Activated T-helper 1 cell treated with anti-CD3 and anti-CD28 coated beads, Interleukin-12 subunit alpha, Interleukin-12 subunit beta, Interleukin-2, Interleukin-4 antibody, amounts not matched to agents 30 ng/mL and 10 ng/mL and 1 ng/mL, durations not matched to agents 14 hours and 24 hours and 36 hours (primary cell): ENCODE measurements around the gene SCLT1. TPM values are rescaled to one million over a fixed set of nuclear protein-coding genes. Genes with fewer than 3 reads are reported as not detected.
"Not testable (repeated sequence)": the region's sequence is repeated elsewhere in the genome, so short reads cannot be mapped to it uniquely, and the experiment has no call there.

Source experiments
- DNase-seq: peaks from one replicate; pipeline ENCODE4 v3.0.0; 2021; ENCODE audit warnings: low spot score
- H3K27ac Mint-ChIP-seq: one replicate; pipeline ENCODE4 v1.8.0; 2021; ENCODE audit warnings: mild to moderate bottlenecking, mixed read lengths
- H3K27me3 Mint-ChIP-seq: one replicate; pipeline ENCODE4 v1.8.0; 2022; ENCODE audit warnings: mild to moderate bottlenecking, moderate library complexity, mixed read lengths; ENCODE audit not compliant: insufficient read depth
- H3K36me3 Mint-ChIP-seq: one replicate; pipeline ENCODE4 v1.8.0; 2021; ENCODE audit warnings: low read depth, mixed read lengths
- H3K4me1 Mint-ChIP-seq: one replicate; pipeline ENCODE4 v1.8.0; 2021; ENCODE audit warnings: low read depth, mixed read lengths
- H3K4me3 Mint-ChIP-seq: one replicate; pipeline ENCODE4 v1.8.0; 2021; ENCODE audit warnings: mild to moderate bottlenecking, moderate library complexity, mixed read lengths
- H3K9me3 Mint-ChIP-seq: one replicate; pipeline ENCODE4 v1.8.0; 2021; ENCODE audit warnings: mixed read lengths
- intact Hi-C: fragments of 100-400 bp; cut with micrococcal nuclease; formaldehyde crosslinking; loops from one replicate; pipeline ENCODE4 v1.15.1; 2024
- total RNA-seq: library from RNA; stranded (reverse); gene quantifications from 2 replicates; pipeline ENCODE4 v1.2.3, GENCODE V29; 2022

The SCLT1 gene
- total RNA-seq, 1 donor from 2014 or later, result 24.4 TPM

DNA sequence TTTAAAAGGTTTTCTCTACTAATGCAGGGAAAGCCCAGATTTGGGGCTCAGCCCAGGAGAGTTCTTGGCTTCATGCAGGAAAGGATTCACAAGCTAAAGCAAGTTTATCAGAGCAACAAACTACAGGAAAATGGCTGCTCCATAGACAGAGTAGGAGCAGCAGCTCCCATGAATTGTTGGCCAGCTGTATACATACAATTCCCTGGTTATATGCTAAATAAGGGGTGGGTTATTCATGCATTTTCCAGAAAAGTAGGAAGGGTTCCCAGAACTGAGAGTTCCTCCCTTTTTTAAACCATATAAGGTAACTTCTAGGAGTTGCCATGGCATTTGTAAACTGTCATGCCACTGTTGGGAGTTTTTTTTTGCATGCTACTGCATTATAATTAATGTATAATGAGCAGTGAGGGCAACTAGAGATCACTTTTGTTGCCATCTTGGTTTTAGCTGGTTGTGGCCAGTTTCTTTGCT lies 5.2 kb upstream of the SCLT1 start:
- Mint-ChIP-seq H3K27me3 (no peaks in the 10 kb centered on the region), H3K9me3 (no peaks in the 10 kb centered on the region), H3K4me3 (no peak overlapping the region), H3K4me1 (peaks cover 44% of the 10 kb centered on the region), H3K36me3 (peaks cover 10% of the 10 kb centered on the region), H3K27ac (no peak overlapping the region)
- DNase-seq, result no peak
- intact Hi-C loops, result loop anchor here (10.0 kb wide), 1 partner anchor 1314 kb away; the partner anchor contains the start of gene HSPA4L

DNA sequence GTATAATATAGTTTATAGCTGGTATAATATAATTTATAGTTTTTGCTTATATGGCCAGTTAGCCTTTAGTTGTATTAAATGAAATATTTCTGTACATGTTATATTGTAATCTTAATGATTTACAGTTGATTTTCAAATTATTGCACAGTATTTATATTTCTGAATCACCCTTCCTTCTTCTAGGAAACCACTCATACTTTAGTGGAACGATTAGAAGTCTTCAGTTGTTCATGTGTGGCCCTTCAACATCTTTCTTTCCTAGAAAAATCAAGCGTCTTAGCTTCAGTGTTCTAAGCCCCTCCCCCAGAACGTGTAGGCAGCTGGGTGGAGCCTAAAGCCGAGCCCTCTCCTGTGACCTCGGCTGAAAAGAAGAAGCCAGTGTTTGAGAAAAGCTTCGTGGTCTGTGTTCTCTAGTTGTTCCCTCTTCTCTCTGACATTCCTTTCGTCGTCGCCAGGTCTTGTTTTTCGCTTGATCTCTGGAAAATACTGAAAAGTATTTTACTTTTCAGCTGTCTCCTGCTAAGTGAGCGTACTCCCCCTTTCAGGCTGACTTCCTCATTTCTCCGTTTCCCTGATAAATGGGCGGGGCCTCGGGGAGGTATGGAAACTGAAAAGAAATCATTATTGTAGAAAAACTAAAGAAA lies 2.6 kb upstream of the SCLT1 start, which contains the start of gene C4orf33:
TSS of gene C4orf33 (plus strand) at position 342 of the 644 bp plus-strand sequence. CDS start 6,459 bp downstream, outside the sequence.
- intact Hi-C loops, result loop anchor here (1.0 to 10.0 kb wide), 2 partner anchors 1131 to 1311 kb away; partner anchors contain the start of genes ABHD18, HSPA4L and MFSD8
- peaks cover 46% of the 10 kb centered on the region for H3K4me1 Mint-ChIP-seq
- DNase-seq, result peak; percentile 72
- H3K9me3 Mint-ChIP-seq, result no peaks in the 10 kb centered on the region
- H3K27ac Mint-ChIP-seq, result peak within 1 kb of the TSS; percentile 94
- H3K27me3 Mint-ChIP-seq, result no peaks in the 10 kb centered on the region
- H3K4me3 Mint-ChIP-seq, result peak within 1 kb of the TSS; percentile 95
- peaks cover 5% of the 10 kb centered on the region for H3K36me3 Mint-ChIP-seq

DNA sequence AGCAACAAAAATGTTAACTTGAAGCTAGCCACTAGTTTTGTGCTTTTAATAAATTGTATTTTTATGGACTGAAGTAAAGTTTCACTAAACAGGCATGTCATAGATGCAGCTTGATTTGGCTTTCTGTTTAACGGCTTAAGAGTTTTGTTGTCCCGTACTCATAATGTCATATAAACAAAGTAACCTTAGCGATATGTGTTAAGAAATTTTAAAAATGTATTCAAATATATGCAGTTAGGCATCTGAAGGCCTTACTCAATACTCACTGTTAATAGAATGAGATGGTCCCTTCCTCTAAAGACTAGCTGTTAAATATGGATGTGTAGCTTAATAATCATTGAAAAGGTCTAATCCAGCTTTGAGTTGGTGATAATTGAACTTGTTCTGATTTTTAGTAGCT lies 1.0 kb upstream of the SCLT1 start:
- intact Hi-C loops, result loop anchor here (10.0 kb wide), 1 partner anchor 1310 kb away; the partner anchor contains the start of gene HSPA4L
- H3K27ac Mint-ChIP-seq, result peak overlapping the region; percentile 42

DNA sequence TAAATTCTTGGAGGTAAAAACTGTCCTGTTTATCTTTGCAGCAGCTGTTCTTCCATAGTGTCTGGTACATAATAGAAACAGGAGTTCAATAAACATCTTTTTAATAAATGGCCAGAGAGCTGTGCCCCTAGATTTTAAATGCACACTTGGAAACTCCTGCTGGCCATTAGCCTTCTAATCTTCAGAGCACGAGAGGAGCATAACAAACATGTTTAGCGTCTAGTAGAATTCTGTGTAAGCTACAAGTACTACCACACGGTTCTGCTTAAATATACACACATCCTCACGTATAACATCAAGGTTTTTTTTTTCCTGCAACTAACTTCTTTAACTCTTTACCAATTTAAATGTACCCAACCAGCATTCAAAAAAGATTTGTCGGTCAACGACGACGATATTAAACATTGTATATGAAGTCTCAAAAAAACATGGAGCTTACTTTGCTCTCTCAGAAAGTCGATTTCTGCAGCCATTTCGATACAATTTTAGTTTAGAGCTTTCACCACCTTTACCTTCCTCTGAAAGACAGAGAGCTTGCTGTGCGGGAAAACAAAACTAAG lies 628 bp downstream of the SCLT1 start:
- DNase-seq, result no peak
- Mint-ChIP-seq H3K4me3 (no peak overlapping the region), H3K36me3 (peaks cover 1% of the 10 kb centered on the region), H3K4me1 (peaks cover 52% of the 10 kb centered on the region), H3K9me3 (no peaks in the 10 kb centered on the region), H3K27ac (no peak overlapping the region), H3K27me3 (no peaks in the 10 kb centered on the region)
- intact Hi-C loops, result loop anchor here (1.0 to 10.0 kb wide), 8 partner anchors 46 to 1308 kb away; partner anchors contain the start of genes HSPA4L, LARP1B and PLK4

More for the DNA sequence above, 1.0 kb upstream of the SCLT1 start:
- Mint-ChIP-seq H3K27me3 (no peaks in the 10 kb centered on the region), H3K36me3 (peaks cover 4% of the 10 kb centered on the region), H3K9me3 (no peaks in the 10 kb centered on the region), H3K4me1 (peaks cover 51% of the 10 kb centered on the region), H3K4me3 (peak overlapping the region; percentile 66)
- no peak for DNase-seq

DNA sequence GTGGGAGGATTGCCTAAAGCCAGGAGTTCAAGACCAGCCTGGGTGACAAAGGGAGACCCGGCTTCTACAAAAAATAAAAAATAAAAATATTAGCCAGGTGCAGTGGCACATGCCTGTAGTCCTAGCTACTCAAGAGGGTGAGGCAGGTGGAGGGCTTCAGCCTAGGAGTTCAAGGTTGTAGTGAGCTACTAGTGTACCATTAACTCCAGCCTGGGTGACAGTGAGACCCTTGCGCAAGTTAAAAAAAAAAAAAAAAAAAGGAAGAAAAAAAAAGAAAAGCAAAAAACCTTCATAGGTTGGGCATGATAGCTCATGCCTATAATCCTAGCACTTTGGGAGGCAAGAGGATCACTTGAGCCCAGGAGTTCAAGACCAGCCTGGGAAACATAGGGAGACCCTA lies 5.8 kb downstream of the SCLT1 start:
- intact Hi-C loops, result no loop called here
- Mint-ChIP-seq H3K4me3 (no peak overlapping the region), H3K36me3 (peaks cover 22% of the 10 kb centered on the region), H3K27ac (no peak overlapping the region), H3K9me3 (peaks cover 11% of the 10 kb centered on the region), H3K4me1 (peaks cover 41% of the 10 kb centered on the region), H3K27me3 (no peaks in the 10 kb centered on the region)
- DNase-seq, result no peak

DNA sequence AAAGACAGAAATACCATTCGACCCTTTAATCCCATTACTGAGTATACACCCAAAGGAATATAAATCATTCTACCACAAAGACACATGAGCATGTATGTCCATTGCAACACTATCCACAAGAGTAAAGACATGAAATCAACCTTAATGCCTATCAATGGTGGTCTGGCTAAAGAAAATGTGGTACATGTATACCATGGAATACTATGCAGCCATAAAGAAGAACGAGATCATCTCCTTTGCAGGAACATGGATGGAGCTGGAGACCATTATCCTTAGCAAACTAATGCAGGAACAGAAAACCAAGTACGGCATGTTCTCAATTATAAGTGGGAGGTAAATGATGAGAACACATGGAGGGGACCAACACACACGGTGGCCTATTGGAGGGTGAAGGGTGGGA lies 7.9 kb downstream of the SCLT1 start:
- peaks cover 41% of the 10 kb centered on the region for H3K4me1 Mint-ChIP-seq
- H3K4me3 Mint-ChIP-seq, result no peak overlapping the region
- intact Hi-C loops, result no loop called here
- H3K27ac Mint-ChIP-seq, result no peak overlapping the region
- DNase-seq, result no peak
- no peaks in the 10 kb centered on the region for H3K27me3 Mint-ChIP-seq
- peaks cover 21% of the 10 kb centered on the region for H3K9me3 Mint-ChIP-seq
- H3K36me3 Mint-ChIP-seq, result peaks cover 38% of the 10 kb centered on the region

DNA sequence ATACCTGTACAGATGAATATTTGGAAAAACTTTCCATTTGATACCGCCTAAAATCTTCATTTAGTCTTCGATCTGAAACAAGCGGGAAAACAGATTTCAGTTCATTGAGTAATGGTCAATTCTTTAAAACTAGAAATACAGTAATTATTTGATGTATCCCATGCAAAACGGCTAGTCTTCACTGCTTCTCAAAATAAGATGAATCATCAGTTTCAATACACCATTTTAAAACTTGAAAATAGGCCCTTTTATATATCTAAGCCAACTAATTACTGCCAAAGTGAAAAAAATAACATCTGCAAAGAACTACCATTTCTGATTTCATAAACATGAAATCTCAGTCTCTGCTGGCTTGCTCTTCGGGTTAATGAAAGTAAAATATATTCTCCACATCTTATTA lies 11.0 kb downstream of the SCLT1 start:
- H3K4me3 Mint-ChIP-seq, result no peak overlapping the region
- no peak for DNase-seq
- peaks cover 60% of the 10 kb centered on the region for H3K36me3 Mint-ChIP-seq
- peaks cover 24% of the 10 kb centered on the region for H3K4me1 Mint-ChIP-seq
- no peaks in the 10 kb centered on the region for H3K27me3 Mint-ChIP-seq
- peaks cover 37% of the 10 kb centered on the region for H3K9me3 Mint-ChIP-seq
- no peak overlapping the region for H3K27ac Mint-ChIP-seq
- intact Hi-C loops, result no loop called here

DNA sequence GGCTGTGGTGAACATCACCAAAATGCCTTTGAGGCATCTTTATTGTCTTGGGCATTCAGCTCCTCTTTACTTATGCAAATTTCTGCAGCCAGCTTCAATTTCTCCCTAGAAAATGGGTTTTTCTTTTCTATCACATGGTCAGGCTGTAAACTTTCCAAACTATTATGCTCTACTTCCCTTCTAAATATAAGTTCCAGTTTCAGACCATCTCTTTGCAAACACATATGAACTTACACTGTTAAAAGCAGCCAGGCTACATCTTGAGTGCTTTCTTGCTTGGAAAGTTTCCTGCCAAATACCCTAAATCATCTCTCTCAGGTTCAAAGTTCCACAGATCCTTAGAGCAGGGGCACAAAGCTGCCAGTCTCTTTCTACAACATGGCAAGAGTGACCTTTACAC lies 13.2 kb downstream of the SCLT1 start:
- intact Hi-C loops, result no loop called here
- H3K27ac Mint-ChIP-seq, result no peak overlapping the region
- H3K4me3 Mint-ChIP-seq, result no peak overlapping the region
- H3K27me3 Mint-ChIP-seq, result no peaks in the 10 kb centered on the region
- DNase-seq, result no peak
- peaks cover 33% of the 10 kb centered on the region for H3K9me3 Mint-ChIP-seq
- peaks cover 65% of the 10 kb centered on the region for H3K36me3 Mint-ChIP-seq
- peaks cover 16% of the 10 kb centered on the region for H3K4me1 Mint-ChIP-seq

DNA sequence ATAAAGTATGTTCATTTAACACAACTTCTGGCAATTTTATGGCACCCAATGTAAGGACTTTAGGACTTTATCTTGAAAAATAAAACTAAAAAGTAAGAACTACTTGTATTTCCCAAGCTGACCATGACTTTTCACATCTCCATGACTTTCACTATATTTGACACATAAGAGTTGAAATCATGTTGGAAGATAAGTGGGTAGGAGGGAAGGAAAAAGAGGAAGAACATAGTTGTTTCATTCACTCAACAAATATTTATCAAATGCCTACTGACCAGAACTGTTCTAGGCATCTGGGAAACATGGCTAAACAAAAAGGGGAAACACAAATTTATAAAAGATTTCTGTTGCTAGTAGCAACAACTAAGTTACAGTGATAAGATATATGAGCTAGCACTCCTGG lies 16.0 kb downstream of the SCLT1 start:
- H3K4me1 Mint-ChIP-seq, result no peaks in the 10 kb centered on the region
- peaks cover 71% of the 10 kb centered on the region for H3K36me3 Mint-ChIP-seq
- peaks cover 49% of the 10 kb centered on the region for H3K9me3 Mint-ChIP-seq
- H3K4me3 Mint-ChIP-seq, result no peak overlapping the region
- no peak overlapping the region for H3K27ac Mint-ChIP-seq
- DNase-seq, result no peak
- no peaks in the 10 kb centered on the region for H3K27me3 Mint-ChIP-seq
- intact Hi-C loops, result no loop called here

DNA sequence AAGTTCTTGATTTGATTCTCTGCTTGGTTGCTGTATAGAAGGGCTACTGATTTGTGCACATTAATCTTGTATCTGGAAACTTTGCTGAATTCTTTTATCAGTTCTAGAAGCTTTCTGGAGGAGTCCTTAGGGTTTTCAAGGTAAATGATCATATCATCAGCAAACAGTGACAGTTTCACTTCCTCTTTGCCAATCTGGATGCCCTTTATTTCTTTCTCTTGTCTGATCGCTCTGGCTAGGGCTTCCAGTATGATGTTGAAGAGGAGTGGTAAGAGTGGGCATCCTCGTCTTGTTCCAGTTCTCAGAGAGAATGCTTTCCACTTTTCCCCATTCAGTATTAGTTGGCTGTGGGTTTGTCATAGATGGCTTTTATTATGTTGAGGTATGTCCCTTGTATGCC lies 23.8 kb downstream of the SCLT1 start:
- peaks cover 47% of the 10 kb centered on the region for H3K36me3 Mint-ChIP-seq
- H3K27me3 Mint-ChIP-seq, H3K4me3 Mint-ChIP-seq, H3K4me1 Mint-ChIP-seq, H3K27ac Mint-ChIP-seq, DNase-seq, intact Hi-C loops: not testable (repeated sequence)
- H3K9me3 Mint-ChIP-seq, result peaks cover 66% of the 10 kb centered on the region

DNA sequence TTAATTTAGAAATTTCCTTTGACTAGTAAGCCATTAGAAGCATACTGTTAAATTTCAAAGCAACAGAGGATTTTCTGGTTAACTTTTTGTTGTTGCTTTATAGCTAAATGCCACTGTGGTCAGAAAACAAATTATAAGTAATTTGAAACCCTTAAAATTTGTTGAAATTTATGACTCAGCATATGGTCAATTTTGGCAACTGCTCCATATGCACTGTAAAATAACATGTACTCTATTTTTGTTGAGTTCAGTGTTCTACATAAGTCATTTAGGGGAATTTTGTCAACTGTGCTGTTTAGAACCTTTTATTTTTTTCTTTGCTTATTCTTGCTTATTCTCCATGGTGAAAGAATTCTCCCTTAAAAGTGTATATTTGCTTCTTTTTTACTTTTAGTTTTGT lies 28.6 kb downstream of the SCLT1 start:
- Mint-ChIP-seq H3K4me1 (no peaks in the 10 kb centered on the region), H3K9me3 (peaks cover 71% of the 10 kb centered on the region), H3K36me3 (peaks cover 55% of the 10 kb centered on the region), H3K27me3 (no peaks in the 10 kb centered on the region), H3K27ac (no peak overlapping the region), H3K4me3 (no peak overlapping the region)
- no peak for DNase-seq
- intact Hi-C loops, result no loop called here

DNA sequence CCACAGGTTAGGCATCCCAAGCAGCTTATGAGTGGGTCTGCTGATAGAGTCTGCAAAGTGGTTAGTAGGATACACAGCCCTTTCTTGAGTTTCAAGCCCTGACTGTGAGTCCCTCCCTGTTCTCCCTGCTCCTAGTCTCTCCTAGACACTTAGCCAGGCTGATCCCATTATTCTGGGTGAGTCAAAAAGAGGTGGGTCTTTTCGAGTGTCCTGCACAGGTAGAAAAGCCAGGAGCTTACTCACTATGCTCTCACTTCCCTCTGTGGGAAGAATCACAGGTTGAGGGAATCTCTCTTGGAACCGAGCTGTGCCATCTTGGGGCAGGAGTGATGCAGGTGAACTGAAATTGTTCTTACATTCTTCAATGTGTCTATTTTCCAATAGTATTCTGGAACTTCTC lies 29.7 kb downstream of the SCLT1 start:
- intact Hi-C loops, result no loop called here
- no peak overlapping the region for H3K27ac Mint-ChIP-seq
- DNase-seq, result no peak
- H3K36me3 Mint-ChIP-seq, result peaks cover 58% of the 10 kb centered on the region
- no peaks in the 10 kb centered on the region for H3K4me1 Mint-ChIP-seq
- H3K9me3 Mint-ChIP-seq, result peaks cover 73% of the 10 kb centered on the region
- H3K27me3 Mint-ChIP-seq, result no peaks in the 10 kb centered on the region
- H3K4me3 Mint-ChIP-seq, result no peak overlapping the region

DNA sequence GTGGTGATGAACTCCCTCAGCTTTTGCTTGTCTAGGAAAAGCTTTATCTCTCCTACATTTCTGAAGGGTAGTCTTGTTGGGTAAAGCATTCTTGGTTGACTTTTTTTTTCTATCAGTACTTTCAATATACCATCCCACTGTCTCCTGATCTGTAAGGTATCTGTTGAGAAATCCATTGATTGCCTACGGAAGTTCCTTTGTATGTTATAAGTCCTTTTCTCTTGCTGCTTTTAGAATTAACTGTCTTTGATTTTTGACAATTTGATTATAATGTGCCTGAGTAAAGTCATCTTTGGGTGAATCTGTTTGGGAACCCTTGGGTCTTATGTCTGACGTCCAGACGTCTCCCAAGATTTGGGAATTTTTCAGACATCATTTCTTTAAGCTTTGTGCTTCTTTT lies 30.8 kb downstream of the SCLT1 start:
- Mint-ChIP-seq H3K27ac (no peak overlapping the region), H3K36me3 (peaks cover 54% of the 10 kb centered on the region), H3K4me1 (no peaks in the 10 kb centered on the region), H3K27me3 (no peaks in the 10 kb centered on the region), H3K4me3 (no peak overlapping the region), H3K9me3 (peaks cover 78% of the 10 kb centered on the region)
- no peak for DNase-seq
- intact Hi-C loops, result no loop called here
